Subcutaneous adipose tissue (tissue), 4 donors: ENCODE data around the gene TEP1. TPM values are rescaled to one million over a fixed set of nuclear protein-coding genes. Genes with fewer than 3 reads are reported as not detected.

Experiments
- total RNA-seq, 4 donors: library from RNA; depleted of rRNA; stranded (reverse); fragments of >200 nt; gene quantifications; one replicate each; pipeline ENCODE4 v1.1.0, GENCODE V29; 2016
- TF ChIP-seq, protein P1 (sequence below): fragments of 450-650 bp; IDR thresholded peaks from one replicate; pipeline ENCODE4 v1.5.1; 2016; ENCODE audit warnings: low read depth, mild to moderate bottlenecking, control low read depth, antibody characterized with exemption, moderate library complexity

The TEP1 gene
- total RNA-seq, 4 donors from 2014 or later, result 24.8 to 34.5 (median 28.2) TPM

DNA sequence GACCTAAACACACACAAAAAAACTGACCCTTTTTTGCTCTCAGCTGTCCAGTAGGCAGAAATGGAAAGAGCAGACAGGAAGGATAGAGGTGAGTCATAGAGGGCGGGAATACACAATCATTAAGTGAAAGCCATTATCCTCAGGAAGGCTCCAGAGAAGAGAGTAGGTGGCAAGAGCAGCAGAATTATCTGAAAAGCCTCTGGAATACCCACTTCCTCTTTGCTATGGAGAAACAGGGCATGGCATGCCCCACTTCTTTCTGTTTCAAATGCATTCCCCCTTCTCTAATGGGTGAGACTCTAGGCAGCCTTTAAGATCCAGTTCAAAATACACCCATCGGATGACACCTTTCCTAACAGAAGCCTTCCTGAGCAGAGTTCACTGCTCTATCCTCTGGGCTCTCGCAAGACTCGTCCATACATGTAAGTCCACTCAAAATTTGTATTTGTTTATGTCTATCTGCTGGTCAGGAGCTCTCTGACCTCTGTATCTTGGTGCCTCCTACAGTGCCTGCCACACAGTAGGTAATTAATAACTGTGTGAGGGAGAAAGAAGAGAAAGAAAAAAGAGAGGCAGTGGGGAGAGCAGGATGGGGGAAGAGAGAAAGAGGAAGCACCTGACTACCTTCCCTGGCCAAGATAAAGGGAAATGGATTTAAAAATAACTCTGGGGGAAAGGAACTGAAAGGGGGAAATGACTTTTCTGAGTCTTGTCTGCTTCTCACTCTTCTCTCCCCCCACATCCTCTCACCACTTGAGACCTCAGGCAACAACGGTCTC lies 14.1 kb upstream of the TEP1 start:
- TF ChIP-seq, protein P1, sequence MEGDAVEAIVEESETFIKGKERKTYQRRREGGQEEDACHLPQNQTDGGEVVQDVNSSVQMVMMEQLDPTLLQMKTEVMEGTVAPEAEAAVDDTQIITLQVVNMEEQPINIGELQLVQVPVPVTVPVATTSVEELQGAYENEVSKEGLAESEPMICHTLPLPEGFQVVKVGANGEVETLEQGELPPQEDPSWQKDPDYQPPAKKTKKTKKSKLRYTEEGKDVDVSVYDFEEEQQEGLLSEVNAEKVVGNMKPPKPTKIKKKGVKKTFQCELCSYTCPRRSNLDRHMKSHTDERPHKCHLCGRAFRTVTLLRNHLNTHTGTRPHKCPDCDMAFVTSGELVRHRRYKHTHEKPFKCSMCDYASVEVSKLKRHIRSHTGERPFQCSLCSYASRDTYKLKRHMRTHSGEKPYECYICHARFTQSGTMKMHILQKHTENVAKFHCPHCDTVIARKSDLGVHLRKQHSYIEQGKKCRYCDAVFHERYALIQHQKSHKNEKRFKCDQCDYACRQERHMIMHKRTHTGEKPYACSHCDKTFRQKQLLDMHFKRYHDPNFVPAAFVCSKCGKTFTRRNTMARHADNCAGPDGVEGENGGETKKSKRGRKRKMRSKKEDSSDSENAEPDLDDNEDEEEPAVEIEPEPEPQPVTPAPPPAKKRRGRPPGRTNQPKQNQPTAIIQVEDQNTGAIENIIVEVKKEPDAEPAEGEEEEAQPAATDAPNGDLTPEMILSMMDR, result no peak

DNA sequence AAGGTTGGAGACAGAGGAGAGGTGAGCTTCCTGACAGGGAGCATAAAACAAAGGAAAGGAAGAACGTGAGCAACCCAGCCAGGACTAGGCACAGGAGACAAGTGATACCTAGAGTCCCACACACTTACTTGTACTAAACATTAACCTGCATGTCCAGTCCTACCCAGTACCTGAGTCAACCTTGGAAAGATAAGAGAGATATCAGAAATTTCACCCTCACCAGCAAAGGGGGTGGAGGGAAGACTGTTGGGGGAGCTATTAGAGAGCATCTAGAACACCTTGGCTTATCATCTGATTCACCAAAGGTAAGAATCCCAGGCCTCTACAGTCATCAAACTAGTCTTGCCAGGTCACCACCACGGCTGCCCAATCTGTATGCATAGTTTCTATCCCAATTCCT lies 11.6 kb upstream of the TEP1 start:
- TF ChIP-seq, protein P1, result no peak

DNA sequence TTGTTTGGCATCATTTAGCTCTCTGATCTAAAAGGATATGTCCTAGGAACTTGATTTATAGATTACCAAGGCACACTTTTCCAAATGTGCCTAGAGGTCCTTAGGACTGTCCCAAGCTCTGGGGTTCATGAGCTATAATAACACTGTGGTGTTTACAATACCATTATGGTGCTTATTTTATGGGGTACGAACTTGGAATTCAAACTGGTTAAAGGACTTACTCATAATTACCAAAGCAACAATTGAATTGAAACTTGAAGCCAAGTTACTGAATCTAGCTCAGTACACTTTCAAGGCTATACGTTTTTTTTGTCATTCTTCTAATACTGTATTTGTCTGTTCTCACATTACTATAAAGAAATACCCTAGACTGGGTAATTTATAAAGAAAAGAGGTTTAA lies 9.6 kb upstream of the TEP1 start:
- TF ChIP-seq, protein P1, result no peak

DNA sequence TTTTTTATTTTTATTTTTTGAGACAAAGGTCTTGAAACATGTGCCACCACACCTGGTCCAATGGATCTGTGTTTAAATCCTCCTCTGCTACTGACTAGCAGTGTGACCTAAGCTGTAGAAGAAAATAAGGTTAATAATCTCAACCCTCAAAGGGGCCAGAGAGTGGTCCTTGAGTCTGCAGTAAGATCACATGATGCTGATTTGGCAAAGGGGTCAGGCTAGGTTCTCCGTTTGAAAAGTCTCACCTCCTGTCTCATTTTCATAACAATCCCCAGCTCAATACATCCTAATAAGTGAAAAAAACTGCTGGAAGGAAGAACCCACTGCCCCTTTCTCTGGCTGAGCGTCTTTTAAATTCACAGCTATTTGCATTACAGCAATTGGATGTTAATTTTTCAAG lies 8.0 kb upstream of the TEP1 start:
- TF ChIP-seq, protein P1, result no peak

DNA sequence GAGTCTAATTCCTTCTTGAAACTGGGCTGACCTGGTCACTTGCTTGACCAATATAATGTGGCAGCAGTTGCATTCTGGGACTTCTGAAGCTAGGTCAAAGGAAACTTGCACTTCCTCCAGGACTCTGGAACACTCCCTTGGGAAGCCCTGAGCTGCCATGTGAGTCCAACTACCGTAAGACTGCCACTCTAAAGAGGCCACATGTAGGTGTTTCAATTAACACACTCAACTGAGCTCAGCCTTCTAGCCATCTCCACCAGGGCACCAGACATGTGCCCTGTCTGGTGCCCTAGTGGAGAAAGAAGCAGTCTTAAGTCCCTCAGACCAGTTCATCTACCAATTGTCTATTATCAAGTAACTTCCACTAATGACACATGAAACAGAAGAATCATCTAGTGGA lies 6.1 kb upstream of the TEP1 start:
- TF ChIP-seq, protein P1, result no peak

DNA sequence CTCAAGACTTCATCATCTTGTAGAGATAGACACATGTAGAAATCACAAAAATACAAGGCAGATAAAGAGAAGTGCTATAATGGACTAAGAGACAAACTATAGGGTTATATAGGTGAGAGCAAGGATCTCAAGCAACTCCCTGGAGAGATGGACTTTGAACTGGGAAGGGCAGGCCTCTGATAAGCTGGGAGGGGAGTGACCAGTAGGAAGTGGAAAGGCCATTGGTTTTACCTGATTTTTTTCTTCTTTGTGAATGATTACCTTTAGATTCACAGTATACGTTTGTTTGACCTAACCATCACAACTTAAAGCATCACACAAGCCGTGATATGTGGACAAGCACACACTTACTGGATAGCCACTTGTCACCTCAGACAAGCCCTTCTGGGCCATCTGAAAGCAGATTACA lies 5.2 kb upstream of the TEP1 start:
- TF ChIP-seq, protein P1, result no peak

DNA sequence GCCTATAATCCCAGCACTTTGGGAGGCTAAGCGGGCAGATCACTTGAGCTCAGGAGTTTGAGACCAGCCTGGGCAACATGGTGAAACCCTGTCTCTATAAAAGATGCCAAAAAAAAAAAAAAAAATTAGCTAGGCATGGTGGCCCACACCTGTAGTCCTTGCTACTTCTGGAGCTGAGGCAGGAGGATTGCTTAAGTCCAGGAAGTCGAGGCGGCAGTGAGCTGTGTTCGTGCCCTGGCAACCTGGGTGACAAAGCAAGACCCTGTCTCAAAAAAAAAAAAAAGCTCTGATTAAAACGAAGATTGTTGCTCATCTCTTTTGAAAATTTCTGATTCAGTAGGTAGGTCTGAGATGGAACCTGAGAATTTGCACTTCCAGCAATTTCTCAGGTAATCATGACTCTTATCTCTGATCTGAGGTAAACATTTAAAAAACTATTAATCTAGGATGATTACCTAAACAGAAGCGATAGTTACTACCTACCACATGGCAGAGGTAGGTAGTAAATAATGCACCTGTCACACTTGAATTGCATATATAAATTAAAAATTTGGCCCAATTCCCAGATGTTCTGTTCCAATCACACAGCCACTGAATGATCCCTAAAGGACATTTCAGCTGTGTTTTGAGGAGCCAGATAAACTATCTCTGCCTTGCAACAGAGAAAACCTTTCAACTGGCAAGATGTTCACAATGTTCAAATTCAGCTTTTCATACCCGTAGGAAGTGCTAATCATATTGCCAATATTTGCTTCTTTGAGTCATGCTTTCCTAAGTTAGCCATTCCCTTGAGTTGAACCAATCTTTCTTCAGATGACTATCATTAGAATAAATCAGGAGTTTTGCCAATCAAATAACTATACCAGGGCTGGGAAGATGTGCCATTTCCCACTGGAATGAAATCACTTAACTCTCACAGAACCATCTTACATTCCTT lies 4.2 kb upstream of the TEP1 start:
- TF ChIP-seq, protein P1, result no peak
